Keratinocyte (primary cell): ENCODE data around the gene BAHD1. TPM values are rescaled to one million over a fixed set of nuclear protein-coding genes. Genes with fewer than 3 reads are reported as not detected.

Experiments
- DNase-seq: peaks from one replicate; pipeline ENCODE4 v3.0.0-alpha.2; 2011; ENCODE audit warnings: low read depth, missing footprints, low spot score
- FAIRE-seq: peaks from 2 replicates; lab custom pipeline; 2011; peaks lifted over from hg19 to GRCh38; lab: Jason Lieb, UNC
- H2AFZ ChIP-seq: 2 replicates; pipeline ENCODE4 v1.6.0; 2012; ENCODE audit warnings: low read length, control low read depth, inconsistent platforms; ENCODE audit not compliant: control insufficient read depth
- H3K27ac ChIP-seq: 2 replicates; pipeline ENCODE4 v1.5.1; 2011; ENCODE audit warnings: low read length; ENCODE audit not compliant: control insufficient read depth, insufficient read depth
- H3K27me3 ChIP-seq: 3 replicates; pipeline ENCODE4 v1.6.0; 2011; ENCODE audit warnings: low read length; ENCODE audit not compliant: control insufficient read depth, insufficient read depth; ENCODE audit errors: extremely low read depth
- H3K36me3 ChIP-seq, 2 experiments: 2 replicates in 1 of 2; 3 replicates in 1 of 2; pipeline ENCODE4 v1.5.1; 2011; ENCODE audit warnings: low read length in 2 of 2, mild to moderate bottlenecking in 1 of 2; ENCODE audit not compliant: control insufficient read depth in 2 of 2, insufficient read depth in 2 of 2; ENCODE audit errors: extremely low read depth in 1 of 2
- H3K4me1 ChIP-seq: 3 replicates; pipeline ENCODE4 v1.5.1; 2011; ENCODE audit warnings: low read length; ENCODE audit not compliant: control insufficient read depth, insufficient read depth; ENCODE audit errors: extremely low read depth
- H3K4me2 ChIP-seq: 3 replicates; pipeline ENCODE4 v1.6.0; 2011; ENCODE audit warnings: low read depth, low read length; ENCODE audit not compliant: control insufficient read depth, insufficient read depth; ENCODE audit errors: extremely low read depth
- H3K4me3 ChIP-seq, 3 experiments: fragments of 200-600 bp in 1 of 3; sonication (generic) in 1 of 3; 2 replicates in 2 of 3; 3 replicates in 1 of 3; pipeline ENCODE4 v1.5.1; 2011 to 2016; ENCODE audit warnings: low read length in 3 of 3, mild to moderate bottlenecking in 3 of 3, control low read depth in 2 of 3, inconsistent platforms in 1 of 3, low read depth in 1 of 3, mixed read lengths in 1 of 3, mixed run types in 1 of 3, moderate library complexity in 1 of 3; ENCODE audit not compliant: control insufficient read depth in 2 of 3, insufficient read depth in 2 of 3; ENCODE audit errors: extremely low read depth in 1 of 3
- H3K79me2 ChIP-seq: 2 replicates; pipeline ENCODE4 v1.6.0; 2012; ENCODE audit warnings: low read length; ENCODE audit not compliant: control insufficient read depth, insufficient read depth
- H3K9ac ChIP-seq: 3 replicates; pipeline ENCODE4 v1.6.0; 2011; ENCODE audit warnings: low read length; ENCODE audit not compliant: control insufficient read depth, insufficient read depth; ENCODE audit errors: extremely low read depth
- H3K9me1 ChIP-seq: 3 replicates; pipeline ENCODE4 v1.6.0; 2011; ENCODE audit warnings: low read length; ENCODE audit not compliant: control insufficient read depth, insufficient read depth; ENCODE audit errors: extremely low read depth
- H3K9me3 ChIP-seq: 2 replicates; pipeline ENCODE4 v1.5.1; 2012; ENCODE audit warnings: low read depth, low read length; ENCODE audit not compliant: control insufficient read depth
- H4K20me1 ChIP-seq: 3 replicates; pipeline ENCODE4 v1.6.0; 2011; ENCODE audit warnings: low read length; ENCODE audit not compliant: control insufficient read depth, insufficient read depth; ENCODE audit errors: extremely low read depth
- EZH2 ChIP-seq: IDR thresholded peaks from one replicate; pipeline ENCODE4 v1.6.1; 2012; ENCODE audit warnings: inconsistent platforms, mild to moderate bottlenecking, low read length, moderate library complexity
- dilution Hi-C: fragments of 300-500 bp; cut with MboI; formaldehyde crosslinking; loops from one replicate; pipeline ENCODE4 v1.7.0; 2020; ENCODE audit warnings: low sequenced_read_pairs; ENCODE audit not compliant: extremely low pct_ligation_motif_present
- polyA plus RNA-seq, 5 experiments: library from polyadenylated mRNA; depleted of rRNA in 3 of 5; stranded (reverse) in 3 of 5; stranded (forward) in 1 of 5; unstranded in 1 of 5; fragments of >200 nt; gene quantifications; 1 replicate in 1 of 5; 2 replicates in 3 of 5; 3 replicates in 1 of 5; pipeline versions ENCODE4 v1.2.1 to v1.2.3, GENCODE V29; 2011 to 2012; ENCODE audit warnings: missing spikeins in 2 of 5, low read depth in 1 of 5, low replicate concordance in 1 of 5
- TF ChIP-seq, protein P1 (sequence below), 3 experiments: IDR thresholded peaks in 1 of 3; conservative IDR thresholded peaks in 1 of 3; optimal IDR thresholded peaks in 1 of 3; 2 replicates in 2 of 3; 3 replicates in 1 of 3; pipeline versions ENCODE3 to v1.5.1; 2011; ENCODE audit warnings: low read length in 3 of 3, mild to moderate bottlenecking in 3 of 3, moderate library complexity in 2 of 3, control low read depth in 1 of 3, inconsistent platforms in 1 of 3; ENCODE audit not compliant: insufficient read depth in 2 of 3; ENCODE audit errors: extremely low read depth in 1 of 3

BAHD1 gene
- polyA plus RNA-seq, 1 donor (not counting 4 experiments of a cell fraction or from before 2014, with no cell fraction given): 4.8 TPM

DNA sequence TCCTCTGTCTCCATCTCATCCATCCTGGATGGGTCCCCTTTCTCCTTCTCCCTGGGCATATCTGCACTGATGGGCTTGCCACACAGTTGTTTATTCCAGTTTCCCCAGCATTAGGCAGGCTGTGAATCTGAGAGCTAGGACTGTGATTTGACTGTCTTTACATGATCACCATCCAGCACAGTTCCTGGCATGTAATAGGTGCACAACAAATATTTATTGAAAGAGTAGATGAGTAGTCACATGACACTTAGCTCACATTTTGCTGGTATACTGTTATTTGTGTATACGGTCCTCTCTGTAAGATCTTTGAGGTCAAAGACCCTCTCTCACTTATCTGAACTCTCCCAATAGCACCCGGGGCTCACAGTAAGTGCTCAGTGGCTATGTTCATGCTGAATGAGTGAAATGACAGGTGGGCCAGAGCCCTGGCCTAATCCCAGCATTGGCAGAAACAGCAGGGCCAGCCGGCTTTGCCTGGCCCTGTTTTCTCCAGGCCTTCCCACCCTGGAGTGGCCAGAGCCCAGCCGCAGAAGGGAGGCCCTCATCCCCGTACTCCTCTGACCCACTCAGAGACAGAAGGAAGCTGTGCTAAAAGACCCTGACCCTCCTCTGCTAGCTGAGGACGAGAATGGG is 16.2 kb upstream of the BAHD1 start:
- Histone ChIP-seq H3K36me3 (no peaks in the 10 kb centered on the region), H3K27me3 (peaks cover 7% of the 10 kb centered on the region), H4K20me1 (no peaks in the 10 kb centered on the region), H3K9ac (no peak overlapping the region), H3K4me3 (no peak overlapping the region), H3K79me2 (no peaks in the 10 kb centered on the region), H3K4me2 (no peak overlapping the region), H3K4me1 (peaks cover 18% of the 10 kb centered on the region), H3K27ac (no peak overlapping the region), H3K9me1 (no peaks in the 10 kb centered on the region), H2AFZ (no peak overlapping the region), H3K9me3 (no peaks in the 10 kb centered on the region)
- TF ChIP-seq, protein P1, sequence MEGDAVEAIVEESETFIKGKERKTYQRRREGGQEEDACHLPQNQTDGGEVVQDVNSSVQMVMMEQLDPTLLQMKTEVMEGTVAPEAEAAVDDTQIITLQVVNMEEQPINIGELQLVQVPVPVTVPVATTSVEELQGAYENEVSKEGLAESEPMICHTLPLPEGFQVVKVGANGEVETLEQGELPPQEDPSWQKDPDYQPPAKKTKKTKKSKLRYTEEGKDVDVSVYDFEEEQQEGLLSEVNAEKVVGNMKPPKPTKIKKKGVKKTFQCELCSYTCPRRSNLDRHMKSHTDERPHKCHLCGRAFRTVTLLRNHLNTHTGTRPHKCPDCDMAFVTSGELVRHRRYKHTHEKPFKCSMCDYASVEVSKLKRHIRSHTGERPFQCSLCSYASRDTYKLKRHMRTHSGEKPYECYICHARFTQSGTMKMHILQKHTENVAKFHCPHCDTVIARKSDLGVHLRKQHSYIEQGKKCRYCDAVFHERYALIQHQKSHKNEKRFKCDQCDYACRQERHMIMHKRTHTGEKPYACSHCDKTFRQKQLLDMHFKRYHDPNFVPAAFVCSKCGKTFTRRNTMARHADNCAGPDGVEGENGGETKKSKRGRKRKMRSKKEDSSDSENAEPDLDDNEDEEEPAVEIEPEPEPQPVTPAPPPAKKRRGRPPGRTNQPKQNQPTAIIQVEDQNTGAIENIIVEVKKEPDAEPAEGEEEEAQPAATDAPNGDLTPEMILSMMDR (optimal IDR thresholded peaks at IDR 0.05 in 1 of 3, IDR thresholded peaks at IDR 0.05 in 1 of 3, conservative IDR thresholded peaks at IDR 0.05 in 1 of 3; ENCODE audit: extremely low read depth in 1 of 3, insufficient read depth in 2 of 3, low read length in 3 of 3): no peak
- no peak for TF ChIP-seq EZH2
- dilution Hi-C loops: no loop called here
- FAIRE-seq: no peak
- no peak for DNase-seq

DNA sequence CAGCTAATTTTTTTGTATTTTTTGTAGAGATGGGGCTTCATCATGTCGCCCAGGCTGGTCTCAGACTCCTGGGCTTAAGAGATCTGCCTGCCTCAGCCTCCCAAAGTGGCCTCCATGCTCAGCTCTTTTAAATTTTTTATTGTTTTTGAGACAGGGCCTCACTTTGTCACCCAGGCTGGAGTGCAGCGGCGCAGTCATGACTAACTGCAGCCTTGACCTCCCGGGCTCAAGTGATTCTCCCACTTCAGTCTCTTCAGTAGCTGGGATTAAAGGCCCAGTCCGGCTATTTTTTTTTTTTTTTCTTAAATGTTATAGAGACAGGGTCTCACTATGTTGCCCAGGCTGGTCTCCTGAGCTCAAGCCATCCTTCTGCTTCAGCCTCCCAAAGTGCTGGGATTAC is 15.1 kb upstream of the BAHD1 start:
- Histone ChIP-seq H3K79me2 (no peaks in the 10 kb centered on the region), H4K20me1 (no peaks in the 10 kb centered on the region), H3K9me3 (no peaks in the 10 kb centered on the region), H3K4me3 (no peak overlapping the region), H3K27ac (no peak overlapping the region), H3K4me2 (no peak overlapping the region), H3K9ac (no peak overlapping the region), H3K36me3 (no peaks in the 10 kb centered on the region), H3K9me1 (no peaks in the 10 kb centered on the region), H2AFZ (no peak overlapping the region), H3K27me3 (peaks cover 7% of the 10 kb centered on the region), H3K4me1 (peaks cover 22% of the 10 kb centered on the region)
- dilution Hi-C loops: no loop called here
- DNase-seq (no peak), FAIRE-seq (no peak)
- TF ChIP-seq, protein P1 (optimal IDR thresholded peaks at IDR 0.05 in 1 of 3, IDR thresholded peaks at IDR 0.05 in 1 of 3, conservative IDR thresholded peaks at IDR 0.05 in 1 of 3; ENCODE audit: extremely low read depth in 1 of 3, insufficient read depth in 2 of 3, low read length in 3 of 3): no peak
- TF ChIP-seq EZH2: no peak
